NCI-H146 (cell line): ENCODE data around the gene MPV17L2.

Source experiments
- DNase-seq: peaks from one replicate; lab custom pipeline; 2025; lab: John Stamatoyannopoulos, UW

Gene MPV17L2

GRCh38 chr19:18239303-18239702 is 46.3 kb downstream of the MPV17L2 start:
- DNase-seq: no peak

GRCh38 chr19:18245297-18245696 is 52.3 kb downstream of the MPV17L2 start:
- no peak for DNase-seq
